Stimulated activated naive CD8-positive, alpha-beta T cell treated with anti-CD3 and anti-CD28 coated beads, Interleukin-15, Interleukin-2, amounts not matched to agents 100 U/mL and 50 U/mL, for 24 hours (primary cell): ENCODE measurements around the gene B3GNT4.
"Not testable (repeated sequence)": the region's sequence is repeated elsewhere in the genome, so short reads cannot be mapped to it uniquely, and the experiment has no call there.

ENCODE experiments used
- ATAC-seq: fragments of 150-1000 bp; cut with Tn5 transposase; one replicate; pipeline ENCODE4 v1.10.0; 2021
- DNase-seq: peaks from one replicate; pipeline ENCODE4 v3.0.0; 2021

The B3GNT4 gene

DNA sequence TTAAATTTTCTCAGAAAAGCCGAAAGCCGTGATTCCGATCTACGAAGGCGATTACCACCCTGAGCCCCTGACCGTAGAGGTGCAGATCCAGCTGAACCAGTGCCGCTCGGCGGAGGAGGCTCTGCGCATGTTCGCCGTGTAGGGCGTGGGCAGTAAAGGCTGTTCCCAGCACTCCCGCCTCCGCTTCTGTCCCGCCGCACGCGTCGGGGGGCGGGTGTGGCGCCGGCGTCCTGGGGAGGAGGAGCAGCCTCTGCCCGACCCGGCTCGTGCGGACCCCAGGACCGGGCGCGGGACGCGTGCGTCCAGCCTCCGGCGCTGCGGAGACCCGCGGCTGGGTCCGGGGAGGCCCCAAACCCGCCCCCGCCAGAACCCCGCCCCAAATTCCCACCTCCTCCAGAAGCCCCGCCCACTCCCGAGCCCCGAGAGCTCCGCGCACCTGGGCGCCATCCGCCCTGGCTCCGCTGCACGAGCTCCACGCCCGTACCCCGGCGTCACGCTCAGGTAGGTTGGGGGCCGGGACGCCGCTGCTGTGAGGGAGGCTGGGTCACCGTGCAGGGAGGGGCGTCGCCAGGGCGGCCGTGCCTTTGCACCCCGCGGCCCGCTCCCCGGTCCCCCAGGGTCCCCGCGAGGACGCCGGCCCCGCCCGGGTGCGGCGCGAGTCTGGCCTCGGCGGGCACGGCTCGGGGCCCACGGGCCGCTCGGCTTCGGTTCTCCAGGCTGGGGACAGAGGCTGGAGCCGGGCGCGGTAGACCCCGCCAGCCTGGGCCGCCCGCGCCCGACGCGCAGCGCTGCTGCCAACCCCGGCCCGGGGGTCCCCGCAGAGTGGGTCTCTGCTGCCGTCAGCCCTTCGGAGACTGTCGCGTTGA lies at the start of gene B3GNT4:
TSS of gene B3GNT4 (plus strand) at position 409 of the 866 bp plus-strand sequence. CDS start 910 bp downstream, outside the sequence.
- peak; percentile 70 for DNase-seq

GRCh38 chr12:122155705-122156104 lies 47.8 kb upstream of the B3GNT4 start:
- no peak for DNase-seq
- ATAC-seq, result no peak

More for the DNA sequence above, at the start of gene B3GNT4:
- ATAC-seq, result peak; percentile 57

DNA sequence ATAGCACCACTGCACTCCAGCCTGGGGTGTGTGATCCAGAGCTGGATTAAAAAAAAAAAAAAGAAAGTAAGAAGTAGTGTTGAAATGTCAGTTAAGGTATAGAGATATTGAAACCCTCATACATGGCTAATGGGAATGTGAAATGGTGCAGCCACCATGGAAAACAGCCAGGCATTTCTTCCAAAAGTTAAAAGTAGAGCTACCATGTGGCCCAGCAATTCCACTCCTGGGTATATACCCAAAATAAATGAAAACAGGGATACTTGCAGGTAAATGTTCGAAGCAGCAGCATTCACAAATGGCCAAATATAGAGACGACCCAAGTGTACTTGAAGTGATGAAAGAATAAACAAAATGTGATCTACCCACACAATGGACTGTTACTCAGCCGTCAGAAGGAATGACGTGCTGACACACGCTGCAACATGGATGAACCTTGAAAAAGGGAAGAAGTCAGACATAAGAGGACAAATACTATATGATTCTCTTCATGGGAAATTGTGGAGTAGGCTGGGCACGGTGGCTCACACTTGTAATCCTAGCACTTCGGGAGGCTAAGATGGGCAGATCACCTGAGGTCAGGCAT lies 44.7 kb upstream of the B3GNT4 start:
- ATAC-seq (no peak), DNase-seq (no peak)

- no peak for DNase-seq
Observed at GRCh38 chr12:122159882-122160281, 43.6 kb upstream of the B3GNT4 start.

DNA sequence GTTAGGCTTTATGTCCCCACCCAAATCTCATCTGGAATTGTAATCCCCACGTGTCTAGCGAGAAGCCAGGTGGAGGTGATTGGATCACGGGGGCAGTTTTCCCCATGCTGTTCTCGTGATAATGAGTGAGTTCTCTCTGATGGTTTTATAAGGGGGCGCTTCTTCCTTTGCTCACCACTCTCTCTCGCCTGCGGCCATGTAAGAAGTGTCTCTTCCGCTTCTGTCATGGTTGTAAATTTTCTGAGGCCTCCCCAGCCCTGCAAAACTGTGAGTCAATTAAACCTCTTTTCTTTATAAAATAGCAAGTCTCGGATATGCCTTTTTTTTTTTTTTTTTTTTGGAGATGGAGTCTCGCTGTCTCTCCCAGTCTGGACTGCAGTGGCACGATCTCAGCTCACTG lies 42.7 kb upstream of the B3GNT4 start:
- no peak for ATAC-seq
- no peak for DNase-seq

More at GRCh38 chr12:122159882-122160281, 43.6 kb upstream of the B3GNT4 start:
- no peak for ATAC-seq

- ATAC-seq (no peak), DNase-seq (no peak)
Observed at GRCh38 chr12:122161682-122162081, 41.8 kb upstream of the B3GNT4 start.

DNA sequence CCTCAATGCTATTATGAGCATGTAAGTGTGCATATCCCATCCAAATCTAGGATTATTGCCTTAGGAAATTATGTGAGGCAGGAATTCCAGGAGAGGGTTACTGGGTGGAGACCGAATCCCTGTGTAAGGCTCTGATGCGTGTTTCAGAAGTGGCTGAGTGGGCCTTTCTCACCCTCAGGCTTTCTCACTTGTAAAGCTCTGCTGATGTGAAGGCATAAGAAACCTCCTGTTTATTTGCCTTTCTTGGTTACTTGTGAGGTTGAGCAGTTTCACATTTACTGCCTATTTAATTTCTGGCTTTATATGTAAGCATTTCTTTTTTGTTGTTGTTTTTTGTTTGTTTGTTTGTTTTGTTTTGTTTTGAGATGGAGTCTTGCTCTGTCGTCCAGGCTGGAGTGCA lies 40.5 kb upstream of the B3GNT4 start:
- DNase-seq, result no peak
- ATAC-seq, result no peak

DNA sequence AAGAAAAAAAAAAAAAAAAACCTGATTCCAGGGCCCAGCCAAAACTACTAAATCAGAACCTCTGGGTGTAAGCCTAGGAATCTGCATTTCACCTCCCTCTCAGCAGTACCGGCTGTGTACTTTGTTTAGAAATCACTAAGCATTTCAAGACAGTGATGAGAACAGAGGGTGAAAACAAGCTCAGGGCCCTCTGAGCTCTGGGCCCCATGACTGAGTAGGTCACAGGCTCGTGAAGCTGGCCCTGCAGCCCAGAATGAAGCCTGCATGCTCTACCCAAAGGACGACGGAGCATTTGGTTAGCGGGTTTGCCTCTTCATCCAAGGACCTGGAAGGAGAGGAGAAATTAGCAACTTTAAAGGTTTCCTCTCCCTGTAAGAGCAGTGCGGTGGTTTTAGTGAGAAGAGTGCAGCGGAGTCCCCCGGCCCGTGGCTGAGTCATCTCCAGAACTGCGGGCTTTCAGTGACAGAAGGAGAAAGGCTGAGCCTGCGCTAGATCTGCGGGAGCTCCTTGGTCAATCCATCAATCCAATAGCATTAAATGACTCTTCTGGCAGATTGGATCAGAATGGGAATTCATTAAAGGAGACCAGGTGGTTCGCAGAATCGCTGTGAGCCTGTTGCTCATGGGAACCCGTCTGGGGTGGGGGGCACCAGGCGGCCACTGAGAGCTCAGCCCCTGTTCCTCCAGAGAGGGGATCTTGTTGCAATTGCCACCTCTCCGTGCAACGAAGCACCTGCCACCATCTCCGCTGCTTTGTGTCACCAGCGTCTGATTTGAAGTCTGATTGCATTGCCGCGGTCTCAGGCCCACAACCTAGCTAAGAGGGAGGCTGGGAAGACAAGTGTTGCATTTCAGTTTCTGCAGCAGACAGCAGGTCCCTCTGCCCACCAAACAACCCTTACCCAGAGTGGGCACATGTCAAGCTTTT lies 36.8 kb upstream of the B3GNT4 start:
- peak; percentile 47 for DNase-seq
- ATAC-seq, result peak; percentile 73

- DNase-seq (no peak), ATAC-seq (peak; percentile 26)
Observed at GRCh38 chr12:122167356-122167925, 36.1 kb upstream of the B3GNT4 start.

DNA sequence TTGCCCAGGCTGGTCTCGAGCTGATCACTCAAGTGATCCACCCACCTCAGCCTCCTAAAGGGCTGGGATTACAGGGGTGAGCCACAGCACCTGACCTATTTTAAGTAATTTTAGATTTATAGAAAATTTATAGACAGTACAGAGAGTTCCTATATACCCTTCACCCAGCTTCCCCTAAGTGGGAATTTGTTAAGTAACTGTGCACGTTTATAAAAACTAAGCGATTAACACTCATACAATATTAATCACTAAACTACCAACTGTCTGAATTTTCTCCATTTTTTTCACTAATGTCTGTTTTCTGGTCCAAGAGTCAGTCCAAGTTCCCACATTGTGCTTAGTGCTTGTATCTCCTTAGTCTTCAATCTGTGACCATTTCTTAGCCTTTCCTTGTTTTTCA lies 35.0 kb upstream of the B3GNT4 start:
- ATAC-seq (no peak), DNase-seq (no peak)

- no peak for ATAC-seq
- DNase-seq, result no peak
Observed at GRCh38 chr12:122171399-122171798, 32.1 kb upstream of the B3GNT4 start.

DNA sequence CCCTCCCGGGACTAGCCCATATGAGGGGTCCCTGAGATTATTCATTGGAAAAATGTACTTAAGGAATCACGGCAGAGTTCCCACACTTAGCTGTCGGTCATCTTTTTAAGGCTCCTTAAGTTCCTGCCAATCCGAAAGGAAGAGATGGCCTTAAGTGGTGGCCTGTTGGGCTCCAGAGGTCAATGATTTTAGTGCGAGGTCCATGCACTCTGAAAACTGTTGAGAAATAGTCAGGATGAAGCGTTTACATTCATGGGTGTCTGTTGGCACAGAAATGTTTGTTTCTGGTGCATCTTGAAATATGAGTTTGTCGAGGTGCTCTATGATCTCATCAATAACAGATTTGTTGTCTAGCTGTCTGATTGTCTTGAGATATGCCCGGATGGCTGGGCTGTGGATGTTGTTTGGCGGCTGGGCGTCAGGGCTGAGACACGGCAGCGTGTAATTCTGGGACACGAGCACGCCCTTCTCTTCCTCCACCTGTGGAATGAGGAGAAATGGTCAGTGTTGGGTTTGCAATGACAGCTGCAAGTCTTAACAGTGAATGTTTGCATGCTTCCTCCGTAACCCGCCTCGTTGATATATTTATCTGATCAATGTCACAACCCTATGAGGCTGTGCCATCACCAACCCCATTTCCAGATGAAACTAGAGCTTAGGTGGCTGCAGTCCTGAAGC lies 31.1 kb upstream of the B3GNT4 start:
- ATAC-seq, result no peak
- no peak for DNase-seq

DNA sequence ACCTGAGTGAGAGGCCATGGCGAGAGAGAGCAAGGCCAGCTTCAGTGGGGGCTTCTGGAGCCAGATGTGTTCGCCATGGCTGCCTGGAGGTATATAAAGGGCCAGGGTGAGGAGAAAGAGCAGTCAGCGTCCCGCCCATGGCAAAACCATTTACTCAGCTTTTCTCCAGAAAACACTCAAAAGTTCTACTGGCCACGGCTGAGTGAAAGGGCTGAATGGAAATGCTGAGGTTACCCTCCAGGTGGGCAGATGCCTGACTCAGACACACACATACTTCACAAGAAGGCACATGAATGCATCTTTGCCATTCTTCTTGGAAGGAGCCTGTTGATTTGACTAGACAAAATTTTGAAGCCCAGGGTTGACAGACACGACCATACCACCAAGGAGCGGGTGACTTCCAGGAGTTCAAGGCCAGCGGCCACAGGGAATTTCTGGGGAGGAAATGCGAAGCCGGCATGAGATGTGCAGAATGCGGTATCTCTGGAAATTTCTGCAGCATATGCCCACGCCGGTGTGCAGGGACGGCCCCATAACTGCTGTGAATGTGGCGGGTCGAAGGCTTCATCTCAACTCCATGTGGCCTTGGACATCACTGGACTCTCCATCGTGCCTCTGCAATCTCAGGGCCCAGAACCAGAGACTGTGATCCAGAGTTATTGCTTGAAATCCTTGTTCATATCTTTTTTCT lies 29.2 kb upstream of the B3GNT4 start, which contains the start of gene IL31:
TSS of gene IL31 (minus strand) at position 67 of the 691 bp plus-strand sequence. CDS start at position 18, 49 bp downstream.
- DNase-seq (peak; percentile 21), ATAC-seq (peak; percentile 86)

DNA sequence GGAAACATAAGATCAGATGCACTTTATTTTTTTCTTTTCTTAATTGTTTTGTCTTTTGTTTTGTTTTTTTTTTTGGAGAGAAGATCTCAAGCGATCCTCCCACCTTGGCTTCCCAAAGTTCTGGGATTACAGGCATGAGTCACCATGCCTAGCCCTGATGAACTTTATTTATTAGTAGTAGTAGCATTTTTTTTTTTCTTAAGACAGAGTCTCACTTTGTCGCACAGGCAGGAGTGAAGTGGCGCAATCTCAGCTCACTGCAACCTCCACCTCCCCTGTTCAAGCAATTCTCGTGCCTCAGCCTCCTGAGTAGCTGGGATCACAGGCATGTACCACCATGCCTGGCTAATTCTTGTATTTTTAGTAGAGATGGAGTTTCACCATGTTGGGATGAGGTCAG lies 27.0 kb upstream of the B3GNT4 start:
- DNase-seq, ATAC-seq: not testable (repeated sequence)

DNA sequence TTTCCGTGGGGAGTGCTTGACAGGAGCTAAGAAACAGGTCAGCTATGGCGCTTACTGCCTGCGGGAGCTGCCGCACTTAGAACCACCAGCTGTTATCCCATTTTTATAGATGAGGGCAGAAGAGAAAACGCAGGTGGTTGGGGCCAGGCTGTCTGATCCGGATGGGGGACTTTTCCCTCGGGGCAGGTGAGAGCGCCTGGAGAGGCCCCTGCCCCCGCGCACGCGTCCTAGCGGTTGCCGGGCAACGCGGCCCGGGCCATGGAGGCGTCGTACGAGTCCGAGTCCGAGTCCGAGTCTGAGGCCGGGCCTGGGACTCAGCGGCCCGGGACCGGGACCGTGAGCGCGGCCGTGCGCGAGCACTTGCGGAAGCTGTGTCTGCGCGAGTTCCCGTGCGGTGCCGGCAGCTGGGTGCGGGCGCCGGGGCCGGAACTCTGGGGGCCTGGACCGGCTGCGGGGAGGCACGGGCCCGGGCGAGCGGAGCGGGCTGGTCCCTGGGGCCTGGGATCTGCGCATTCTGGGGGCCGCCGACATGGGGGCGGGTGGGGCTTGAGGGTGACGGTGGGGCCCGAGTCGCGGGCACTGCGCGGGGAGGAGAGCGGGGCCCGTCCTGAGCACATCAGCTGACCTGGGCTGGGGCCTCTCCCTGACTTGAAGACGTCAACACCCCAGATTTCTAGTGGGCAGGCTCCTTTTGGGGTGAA lies 20.5 kb upstream of the B3GNT4 start, which contains the start of gene LRRC43:
TSS of gene LRRC43 (plus strand) at position 237 of the 701 bp plus-strand sequence. CDS start at position 259, 22 bp downstream.
- ATAC-seq (peak; percentile 62), DNase-seq (peak; percentile 40)

GRCh38 chr12:122183588-122183940 lies 19.9 kb upstream of the B3GNT4 start:
- ATAC-seq, result no peak
- no peak for DNase-seq

GRCh38 chr12:122184517-122184916 lies 19.0 kb upstream of the B3GNT4 start:
- DNase-seq (no peak), ATAC-seq (peak; percentile 29)

GRCh38 chr12:122185079-122185478 lies 18.4 kb upstream of the B3GNT4 start:
- ATAC-seq, result no peak
- DNase-seq, result no peak

DNA sequence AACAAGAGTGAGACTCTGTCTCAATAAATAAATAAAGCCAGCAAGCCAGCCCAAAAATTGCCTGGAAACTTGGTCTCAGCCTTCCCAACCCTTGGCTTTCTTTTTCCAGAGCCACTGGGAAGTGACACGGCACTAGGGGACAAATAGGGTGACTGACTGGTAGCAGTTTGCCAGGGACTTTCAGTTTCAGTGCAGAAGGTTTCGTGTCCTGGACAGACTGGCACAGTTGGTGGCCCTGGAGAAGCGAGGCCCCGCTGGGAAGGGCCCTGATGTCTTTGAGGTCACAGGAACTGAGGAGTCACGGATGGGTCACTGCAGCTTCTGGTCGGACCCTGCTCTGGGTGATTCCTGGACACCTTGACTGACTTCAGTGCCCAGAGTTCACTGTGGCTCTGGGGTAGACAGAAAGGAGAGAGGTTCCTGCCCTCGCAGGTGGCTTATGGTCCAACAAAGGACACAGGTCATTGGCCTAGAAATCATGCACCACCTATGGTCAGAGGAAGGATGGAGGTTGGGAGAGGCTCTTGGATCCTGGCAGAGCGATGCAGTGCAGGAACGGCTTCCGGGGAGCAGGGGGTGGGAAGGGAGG lies 17.9 kb upstream of the B3GNT4 start:
- no peak for ATAC-seq
- DNase-seq, result no peak

DNA sequence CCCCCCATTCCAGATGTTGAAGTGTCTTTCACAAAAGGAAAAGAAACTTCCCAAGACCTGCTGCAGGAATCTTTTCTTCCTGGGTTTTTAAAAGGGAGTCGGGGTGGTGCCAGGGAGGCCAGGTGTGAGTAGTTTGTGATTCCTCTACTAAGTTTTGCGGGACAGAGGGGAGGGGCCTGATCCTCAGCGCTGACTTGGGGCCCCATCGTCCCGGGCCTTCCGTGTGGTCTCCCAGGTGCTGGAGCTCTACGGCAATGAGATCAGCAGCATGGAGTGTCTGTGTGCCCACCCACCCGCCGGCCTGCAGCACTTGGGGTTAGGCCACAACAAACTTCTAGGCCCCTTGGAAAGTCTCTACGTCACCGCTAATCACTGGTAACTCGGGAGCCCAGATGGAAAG lies 16.0 kb upstream of the B3GNT4 start:
- ATAC-seq, result no peak
- no peak for DNase-seq
